GM21447 (cell line): Measurements from ENCODE around the gene TSPAN14.
A peak's percentile ranks its signal among the peaks of the same experiment; 100 is the strongest.

ENCODE experiments used
- ATAC-seq: cut with Tn5 transposase; IDR thresholded peaks from one replicate; pipeline ENCODE4 v1.9.1; 2021; ENCODE audit not compliant: unreplicated experiment

The TSPAN14 gene

DNA sequence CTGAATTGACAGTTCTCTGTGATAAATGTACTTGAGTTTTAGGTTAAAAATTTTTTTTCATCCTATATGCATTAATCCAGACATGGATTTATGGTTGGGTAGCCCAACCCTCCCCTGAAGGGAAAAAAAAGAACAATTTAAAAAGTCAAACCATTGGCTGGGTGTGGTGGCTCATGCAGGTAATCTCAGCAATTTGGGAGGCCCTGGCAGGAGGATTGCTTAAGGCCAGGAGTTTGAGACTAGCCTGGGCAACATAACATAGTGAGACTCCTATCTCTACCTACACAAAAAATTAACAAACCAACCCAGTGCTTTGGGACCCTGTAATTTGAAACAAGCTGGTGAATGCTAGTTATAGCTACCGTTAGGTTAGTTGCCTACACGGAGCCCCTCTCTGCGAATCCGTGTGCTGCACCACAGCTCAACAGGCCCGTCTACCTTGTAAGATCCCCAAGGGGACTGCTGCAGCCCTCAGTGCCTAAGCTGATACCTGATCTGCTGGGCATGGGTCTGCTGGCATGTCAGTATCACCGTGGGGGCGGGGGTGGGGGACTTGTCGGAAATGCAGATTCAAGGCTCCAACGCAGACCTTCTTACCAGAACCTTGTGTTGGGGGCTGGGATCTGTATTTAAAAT lies 32.8 kb downstream of the TSPAN14 start:
- ATAC-seq = no peak

GRCh38 chr10:80487421-80487785 lies 33.3 kb downstream of the TSPAN14 start:
- ATAC-seq = no peak

DNA sequence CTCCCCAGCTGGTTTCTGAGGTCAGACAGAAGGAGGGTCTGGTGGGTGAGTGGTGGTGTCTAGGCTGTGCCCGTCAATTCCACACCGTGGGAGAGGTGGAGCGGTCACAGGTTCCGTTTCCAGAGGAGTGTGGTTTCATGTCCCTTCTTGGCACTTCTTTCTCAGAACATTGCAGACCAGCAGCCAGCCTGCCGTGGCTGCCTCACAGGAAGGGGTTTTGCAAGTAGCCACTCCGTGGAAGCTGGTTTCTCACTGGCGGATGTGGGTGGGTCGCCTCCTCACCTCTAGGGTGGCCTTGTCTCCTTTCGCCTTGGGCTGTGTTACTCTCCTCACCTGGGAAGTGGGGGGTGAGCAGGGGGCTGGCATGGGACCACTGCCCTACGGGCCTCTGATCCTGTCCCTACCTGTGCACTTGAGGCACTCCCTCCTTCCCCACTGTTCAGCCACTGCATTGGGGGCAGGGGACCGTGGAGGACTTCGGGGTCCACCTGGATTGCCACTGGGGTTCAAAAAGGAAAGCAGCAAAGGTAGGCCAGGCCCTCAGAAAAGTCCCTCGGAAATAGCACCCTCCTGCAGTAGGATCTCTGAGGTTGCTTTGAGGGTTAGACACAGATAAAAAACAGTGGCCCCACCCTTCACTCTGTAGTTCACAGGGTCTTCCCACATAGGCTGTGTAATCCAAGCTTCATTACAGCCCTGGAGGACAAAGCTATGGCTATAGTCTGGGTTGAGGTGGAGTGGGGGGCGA lies 33.9 kb downstream of the TSPAN14 start:
- ATAC-seq = no peak

- ATAC-seq = no peak
These were observed 34.5 kb downstream of the TSPAN14 start for GRCh38 chr10:80488539-80489066.

- ATAC-seq = no peak
These were observed 35.4 kb downstream of the TSPAN14 start for GRCh38 chr10:80489371-80490112.

- ATAC-seq = no peak
These were observed 37.4 kb downstream of the TSPAN14 start for GRCh38 chr10:80491251-80492102.

DNA sequence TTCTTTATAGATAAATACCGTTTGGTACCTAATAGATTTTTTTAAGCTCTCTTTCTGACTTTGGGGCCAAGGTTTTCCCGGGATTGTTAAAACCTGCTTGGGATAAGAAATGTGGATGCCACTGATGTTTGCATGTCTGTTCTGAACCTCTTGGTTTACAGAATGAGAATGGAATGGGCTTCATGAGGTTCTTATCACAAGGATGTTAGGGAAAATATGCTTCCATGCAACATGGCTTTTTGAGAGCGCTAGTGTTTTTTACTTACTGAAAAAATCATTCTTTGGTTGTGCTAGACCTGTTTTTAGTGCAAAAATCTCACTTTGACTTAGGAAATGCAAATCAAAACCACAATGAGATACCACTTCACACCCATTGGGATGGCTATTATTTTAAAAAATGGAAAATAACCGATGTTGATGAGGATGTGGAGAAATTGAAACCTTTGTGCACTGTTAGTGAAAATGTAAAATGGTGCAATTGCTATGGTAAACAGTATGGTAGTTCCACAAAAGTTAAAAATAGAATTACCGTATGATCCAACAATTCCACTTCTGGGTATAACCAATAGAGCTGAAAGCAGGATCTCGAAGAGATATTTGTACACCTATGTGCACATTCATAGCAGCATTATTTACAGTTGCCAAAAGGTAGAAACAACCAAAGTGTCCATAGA lies 38.9 kb downstream of the TSPAN14 start:
- ATAC-seq = peak; percentile 43

GRCh38 chr10:80493522-80494051 lies 39.5 kb downstream of the TSPAN14 start:
- peak; percentile 58 for ATAC-seq

DNA sequence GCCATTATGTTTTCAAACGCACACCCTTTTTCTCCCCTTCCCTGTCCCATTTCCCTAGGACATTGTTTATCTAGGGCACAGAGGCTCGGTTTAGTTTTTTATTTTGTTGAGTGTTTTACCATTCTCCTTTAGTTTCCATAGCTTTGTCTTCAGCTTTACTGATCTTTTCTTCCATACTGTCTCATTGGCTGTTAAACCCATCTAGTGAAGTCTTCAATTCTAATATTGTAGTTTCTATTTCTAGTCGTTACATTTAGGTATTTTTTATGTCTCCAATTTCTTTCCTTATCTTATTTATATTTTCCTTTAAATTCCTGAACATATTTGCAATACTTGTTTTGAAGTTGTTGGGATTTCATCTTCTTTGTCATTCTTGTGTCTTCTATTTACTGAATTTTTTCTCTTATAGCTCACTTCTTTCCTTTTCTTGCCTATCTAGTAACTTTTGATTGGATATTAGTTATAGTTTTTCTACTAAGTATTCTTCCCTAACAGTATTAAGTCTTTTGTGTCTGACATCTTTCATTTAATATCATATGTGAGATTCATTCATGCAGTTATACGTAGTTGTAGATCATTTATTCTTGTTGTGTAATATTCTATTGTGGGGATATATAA lies 42.6 kb downstream of the TSPAN14 start:
- ATAC-seq = no peak

GRCh38 chr10:80497187-80498077 lies 43.3 kb downstream of the TSPAN14 start:
- ATAC-seq = no peak

- ATAC-seq = no peak
These were observed 44.1 kb downstream of the TSPAN14 start for GRCh38 chr10:80498078-80498832.

GRCh38 chr10:80498833-80499741 lies 45.0 kb downstream of the TSPAN14 start:
- peak; percentile 32 for ATAC-seq

DNA sequence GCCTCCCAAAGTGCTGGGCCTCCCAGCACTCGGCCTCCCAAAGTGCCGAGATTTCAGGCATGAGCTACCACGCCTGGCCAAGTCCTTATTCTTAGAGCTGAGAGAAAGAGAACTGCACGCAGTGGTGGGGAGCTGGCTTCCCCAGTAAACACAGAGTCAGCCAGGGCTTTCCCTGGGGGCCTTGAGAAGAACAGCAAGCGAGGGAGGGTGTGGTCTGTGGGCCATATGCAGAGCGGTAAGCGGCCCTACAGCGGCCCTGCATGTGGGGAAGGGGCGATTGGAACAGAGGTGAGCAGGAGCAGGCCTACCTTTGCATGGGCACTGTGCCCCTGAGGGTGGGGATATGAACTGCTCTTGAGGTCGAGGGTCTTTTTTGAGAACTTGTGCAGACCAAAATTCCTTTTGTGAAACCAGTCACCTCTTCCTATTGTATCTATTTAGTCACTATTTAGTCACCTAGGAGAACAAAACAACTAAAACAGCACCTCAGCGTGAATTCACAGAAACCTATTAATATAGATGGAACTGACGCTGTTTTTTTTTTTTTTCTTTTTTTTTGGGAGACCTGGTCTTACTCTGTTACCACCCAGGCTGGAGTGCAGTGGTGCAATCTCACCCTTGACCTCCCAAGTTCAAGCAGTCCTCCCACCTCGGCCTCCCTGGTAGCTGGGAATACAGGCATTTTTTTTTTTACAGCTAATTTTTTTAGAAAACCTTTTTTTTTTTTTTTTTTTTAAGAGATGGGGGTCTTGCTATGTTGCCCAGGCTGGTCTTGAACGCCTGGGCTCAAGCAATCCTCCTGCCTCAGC lies 46.7 kb downstream of the TSPAN14 start:
- ATAC-seq = peak; percentile 59

- no peak for ATAC-seq
These were observed 47.3 kb downstream of the TSPAN14 start for GRCh38 chr10:80501381-80501912.

DNA sequence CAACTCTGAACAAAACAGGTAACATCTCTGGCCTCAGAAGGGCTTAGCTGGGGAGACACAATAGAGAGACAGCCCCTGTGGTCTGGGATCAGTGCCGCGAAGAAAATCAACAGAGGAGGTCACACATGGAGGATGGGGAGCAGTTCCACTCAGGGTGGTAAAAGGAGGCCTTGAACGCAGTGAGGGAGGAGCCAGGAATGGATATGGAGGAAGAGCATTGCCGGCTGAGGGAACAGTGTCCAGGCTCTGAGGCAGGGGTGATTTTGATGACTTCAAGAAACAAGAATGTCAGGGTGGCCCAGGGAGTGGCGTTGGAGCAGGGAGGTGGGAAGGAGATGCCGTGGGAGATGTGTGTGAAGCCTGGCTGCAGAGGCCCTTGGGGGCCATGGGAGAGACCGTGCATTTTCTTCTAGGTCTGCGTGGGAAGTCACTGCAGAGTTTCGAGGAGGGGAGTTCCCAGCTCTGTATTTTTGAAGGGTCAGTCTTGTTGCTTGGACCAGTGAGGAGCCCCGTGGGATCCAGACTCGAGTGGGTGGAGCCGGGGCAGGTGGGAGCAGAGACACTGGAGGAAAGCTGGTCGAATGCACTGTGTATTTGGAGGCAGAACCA lies 47.9 kb downstream of the TSPAN14 start:
- no peak for ATAC-seq
